ENCODE results near the gene ZNF217.
"Not testable (repeated sequence)": the region's sequence is repeated elsewhere in the genome, so short reads cannot be mapped to it uniquely, and the experiment has no call there.

- not testable (repeated sequence) for TF ChIP-seq CTCF, POLR2A (IDR thresholded peaks at IDR 0.05)
Measured at GRCh38 chr20:53587157-53587703, 6.4 kb downstream of the ZNF217 start.
